Adrenal gland (tissue), 12 donors: ENCODE measurements around the gene ITPRID1. TPM values are rescaled to one million over a fixed set of nuclear protein-coding genes. Genes with fewer than 3 reads are reported as not detected.

Experiments used
- DNase-seq, 7 donors: peaks; one replicate each; pipeline ENCODE4 v3.0.0-alpha.2; 2019 to 2020
- H3K27ac ChIP-seq, 5 donors: fragments of 200-600 bp; sonication (generic) in 4 of 5; 1 replicate in 3 of 5; 2 replicates in 2 of 5; pipeline versions ENCODE4 v1.5.1 to v1.8.0; 2016 to 2020; ENCODE audit warnings: mild to moderate bottlenecking in 1 of 5
- H3K27me3 ChIP-seq: fragments of 200-600 bp; 2 replicates; pipeline ENCODE4 v1.8.0; 2021
- H3K36me3 ChIP-seq, 2 donors: fragments of 200-600 bp; replicated peaks in 1 of 2; 1 replicate in 1 of 2; 2 replicates in 1 of 2; pipeline versions ENCODE4 v1.5.1 to v1.8.0; 2018 to 2022
- H3K4me1 ChIP-seq, 2 donors: fragments of 200-600 bp; replicated peaks in 1 of 2; 1 replicate in 1 of 2; 2 replicates in 1 of 2; pipeline versions ENCODE4 v1.5.1 to v1.8.0; 2018 to 2021
- H3K4me3 ChIP-seq, 4 donors: fragments of 200-600 bp; sonication (generic) in 3 of 4; one replicate each; pipeline ENCODE4 v1.5.1; 2016 to 2018
- H3K9me3 ChIP-seq, 3 donors: fragments of 200-600 bp; sonication (generic) in 1 of 3; replicated peaks in 1 of 3; 1 replicate in 2 of 3; 2 replicates in 1 of 3; pipeline versions ENCODE4 v1.5.1 to v1.8.0; 2016 to 2021
- POLR2A ChIP-seq, 2 donors: fragments of 450-650 bp; IDR thresholded peaks; one replicate each; pipeline ENCODE4 v1.6.1; 2017; ENCODE audit warnings: antibody characterized with exemption in 2 of 2, mild to moderate bottlenecking in 2 of 2, moderate library complexity in 1 of 2
- WGBS, 4 donors: extraction: QIAGEN DNeasy Blood & Tissue Kit in 2 of 4; methylation state at CpG; one replicate each; pipeline versions ENCODE4 v1.1.5 to v1.1.7; 2013 to 2017; 5-methylcytosine and 5-hydroxymethylcytosine counted together
- intact Hi-C, 2 donors: fragments of 100-400 bp; cut with DNase I; formaldehyde crosslinking; loops; one replicate each; pipeline versions ENCODE4 v1.14.1 to v1.15.0; 2022 to 2023
- polyA plus RNA-seq, 3 donors: library from polyadenylated mRNA; stranded (reverse); fragments of 200-250 nt in 2 of 3; fragments of 350-450 nt in 1 of 3; fragmentation: Illumina TruSeq in 1 of 3; extraction: RNeasy Lipid Tissue Mini Kit (QIAGEN cat#74804) in 1 of 3; gene quantifications; one replicate each; pipeline ENCODE4 v1.2.3, GENCODE V29; 2013 to 2014
- total RNA-seq, 9 donors: library from RNA; depleted of rRNA in 4 of 9; stranded (reverse); fragments of >200 nt in 4 of 9; fragments of 120-200 nt in 1 of 9; fragmentation: NEBNext Ultra II Directional in 1 of 9; extraction: Animal tissue kit (Norgen Biotek cat#: 25700) in 1 of 9; gene quantifications; one replicate each; pipeline versions ENCODE4 v1.1.0 to v1.2.4, GENCODE V29; 2013 to 2023
- TF ChIP-seq, protein P1 (sequence below), 6 experiments: fragments of 450-650 bp in 4 of 6; fragments of 200-600 bp in 2 of 6; sonication (generic) in 1 of 6; IDR thresholded peaks; 1 replicate in 5 of 6; 2 replicates in 1 of 6; pipeline versions ENCODE4 v1.5.1 to v1.8.0; 2016 to 2021; ENCODE audit warnings: antibody characterized with exemption in 6 of 6, mild to moderate bottlenecking in 2 of 6, moderate library complexity in 1 of 6
- donor health status: healthy with polysubstance abuse.
- donor health status: Bipolar disorder and iron deficiency.
- donor health status: DM: yes; HTN: yes; CAD: no.
- donor health status: DM: no; HTN: no; CAD: no.
- donor health status: DM: no; HTN: no; CAD: no.
- donor health status: DM: yes; HTN: yes; CAD: no.

Gene ITPRID1
- total and polyA plus RNA-seq, 12 donors: 0.06 TPM; not detected in 11

DNA sequence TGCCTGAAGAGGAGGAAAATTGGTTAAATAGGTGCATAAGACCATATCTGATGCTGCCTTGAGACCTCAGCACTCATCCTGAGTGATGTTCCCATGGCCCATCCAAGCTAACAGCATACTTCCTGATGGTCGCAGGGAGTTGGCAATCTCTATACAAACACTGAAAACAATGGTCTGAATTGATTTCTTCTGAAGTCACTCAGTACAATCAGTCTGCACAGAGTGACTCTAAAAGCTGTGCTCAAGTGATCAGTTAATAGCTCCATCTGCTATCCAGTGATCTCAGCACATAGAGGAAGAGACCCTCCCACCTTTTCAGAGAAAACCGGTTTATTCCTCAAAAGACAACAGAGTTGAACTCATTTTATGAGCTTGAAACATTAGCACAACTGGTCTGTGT is 177.0 kb downstream of the ITPRID1 start:
- DNase-seq: no peak

DNA sequence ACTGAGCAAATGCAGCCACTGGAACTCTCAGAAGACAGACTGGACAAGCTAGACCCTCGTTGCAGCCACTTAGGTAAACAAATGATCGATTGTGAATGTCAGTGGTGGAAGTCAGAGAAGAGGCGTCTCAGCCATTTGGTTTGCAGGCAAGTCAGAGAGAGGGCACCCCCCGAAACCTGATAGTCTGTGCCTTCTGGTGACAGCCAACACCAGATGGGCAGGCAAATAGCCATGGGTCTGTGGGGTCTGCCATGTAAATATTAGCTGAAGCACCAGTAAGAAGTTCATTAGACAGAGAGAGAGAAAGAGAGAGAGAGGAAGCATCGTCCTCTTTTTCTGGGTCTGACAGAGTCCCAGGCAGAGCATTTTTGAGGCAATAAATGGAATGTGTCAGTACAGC is 178.6 kb downstream of the ITPRID1 start:
- intact Hi-C loops: no loop called here
- Histone ChIP-seq H3K4me3 (no peak overlapping the region), H3K36me3 (no peaks in the 10 kb centered on the region)

More for the DNA sequence above, 177.0 kb downstream of the ITPRID1 start:
- no peak overlapping the region for H3K27ac ChIP-seq
- intact Hi-C loops: no loop called here
- H3K4me1 ChIP-seq: no peaks in the 10 kb centered on the region
- no peak overlapping the region for H3K4me3 ChIP-seq
- no peaks in the 10 kb centered on the region for H3K9me3 ChIP-seq
- H3K36me3 ChIP-seq: no peaks in the 10 kb centered on the region
- H3K27me3 ChIP-seq: no peaks in the 10 kb centered on the region
- WGBS, 4 donors: 41 to 66% (median 55%) methylated on average over 2 of the region's 2 CpGs
- TF ChIP-seq, protein P1, sequence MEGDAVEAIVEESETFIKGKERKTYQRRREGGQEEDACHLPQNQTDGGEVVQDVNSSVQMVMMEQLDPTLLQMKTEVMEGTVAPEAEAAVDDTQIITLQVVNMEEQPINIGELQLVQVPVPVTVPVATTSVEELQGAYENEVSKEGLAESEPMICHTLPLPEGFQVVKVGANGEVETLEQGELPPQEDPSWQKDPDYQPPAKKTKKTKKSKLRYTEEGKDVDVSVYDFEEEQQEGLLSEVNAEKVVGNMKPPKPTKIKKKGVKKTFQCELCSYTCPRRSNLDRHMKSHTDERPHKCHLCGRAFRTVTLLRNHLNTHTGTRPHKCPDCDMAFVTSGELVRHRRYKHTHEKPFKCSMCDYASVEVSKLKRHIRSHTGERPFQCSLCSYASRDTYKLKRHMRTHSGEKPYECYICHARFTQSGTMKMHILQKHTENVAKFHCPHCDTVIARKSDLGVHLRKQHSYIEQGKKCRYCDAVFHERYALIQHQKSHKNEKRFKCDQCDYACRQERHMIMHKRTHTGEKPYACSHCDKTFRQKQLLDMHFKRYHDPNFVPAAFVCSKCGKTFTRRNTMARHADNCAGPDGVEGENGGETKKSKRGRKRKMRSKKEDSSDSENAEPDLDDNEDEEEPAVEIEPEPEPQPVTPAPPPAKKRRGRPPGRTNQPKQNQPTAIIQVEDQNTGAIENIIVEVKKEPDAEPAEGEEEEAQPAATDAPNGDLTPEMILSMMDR (IDR thresholded peaks at IDR 0.05): no peak
- no peak for TF ChIP-seq POLR2A (IDR thresholded peaks at IDR 0.05)

DNA sequence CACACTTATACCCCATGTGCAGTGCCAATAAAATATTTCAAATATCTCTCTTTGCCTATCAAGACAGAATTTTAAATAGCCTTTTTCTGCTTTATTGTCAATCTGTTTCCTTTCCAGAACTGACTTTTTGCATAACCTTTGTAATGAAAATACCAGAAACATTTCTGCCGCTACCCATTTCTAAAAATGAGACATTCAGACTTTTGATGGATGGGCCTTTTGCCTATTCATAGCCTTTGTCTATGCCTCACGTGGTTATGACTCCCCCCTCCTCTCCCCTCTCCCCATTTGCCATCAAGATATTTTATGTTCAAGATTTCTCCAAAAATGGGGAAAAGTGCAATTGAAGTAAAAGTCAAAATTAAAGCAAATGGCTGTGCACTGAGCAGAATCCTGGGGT is 179.0 kb downstream of the ITPRID1 start:
- WGBS, 4 donors: 38 to 50% (median 44%) methylated on average over 2 of the region's 2 CpGs
- H3K4me1 ChIP-seq: no peaks in the 10 kb centered on the region
- intact Hi-C loops: no loop called here
- no peak overlapping the region for H3K4me3 ChIP-seq
- TF ChIP-seq, protein P1 (IDR thresholded peaks at IDR 0.05): no peak
- TF ChIP-seq POLR2A (IDR thresholded peaks at IDR 0.05): no peak
- no peak for DNase-seq
- H3K9me3 ChIP-seq: no peaks in the 10 kb centered on the region
- no peaks in the 10 kb centered on the region for H3K36me3 ChIP-seq
- no peaks in the 10 kb centered on the region for H3K27me3 ChIP-seq
- H3K27ac ChIP-seq: no peak overlapping the region

More for the DNA sequence above, 178.6 kb downstream of the ITPRID1 start:
- TF ChIP-seq POLR2A (IDR thresholded peaks at IDR 0.05): no peak
- TF ChIP-seq, protein P1 (IDR thresholded peaks at IDR 0.05): no peak
- H3K9me3 ChIP-seq: no peaks in the 10 kb centered on the region
- no peak overlapping the region for H3K27ac ChIP-seq
- 41 to 61% (median 54%) methylated on average over 5 of the region's 5 CpGs for WGBS, 4 donors
- no peak for DNase-seq
- no peaks in the 10 kb centered on the region for H3K4me1 ChIP-seq
- H3K27me3 ChIP-seq: no peaks in the 10 kb centered on the region

DNA sequence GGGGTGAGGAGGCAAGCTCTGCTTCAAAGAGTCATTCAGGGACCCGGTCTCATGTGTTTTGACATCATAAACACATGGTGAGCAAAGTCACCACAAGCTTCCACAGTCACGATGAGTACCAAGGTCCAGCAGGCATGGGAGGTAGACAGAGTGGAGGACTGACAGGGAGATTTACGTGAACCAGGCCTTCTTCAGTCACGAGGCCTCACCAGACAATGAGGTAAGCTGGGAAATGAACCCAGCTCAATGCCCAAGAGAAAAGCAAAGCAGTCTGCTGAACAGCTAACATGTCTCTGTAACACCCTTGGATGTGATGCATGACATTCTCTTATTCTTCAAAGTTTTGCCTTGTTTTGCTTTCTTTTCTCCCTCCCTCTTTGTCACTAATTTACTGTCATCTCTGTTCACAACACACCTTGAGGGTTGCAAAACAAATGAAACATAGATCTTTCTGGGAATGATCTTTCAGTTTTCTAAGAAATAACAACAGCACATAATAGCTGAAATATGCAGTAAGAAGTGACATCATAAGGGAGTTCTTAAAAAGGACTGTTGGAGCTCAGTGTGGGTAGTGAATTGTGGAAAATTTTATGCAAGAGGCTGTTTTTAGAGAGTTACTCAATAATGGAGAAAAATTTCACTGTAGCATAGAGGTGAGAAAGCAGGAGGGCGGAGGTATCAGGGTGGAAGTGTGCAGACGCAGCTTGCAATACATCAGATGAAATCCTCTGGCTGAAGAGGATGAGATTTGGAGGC is 182.1 kb downstream of the ITPRID1 start:
- Histone ChIP-seq H3K27ac (no peak overlapping the region), H3K4me3 (no peak overlapping the region), H3K27me3 (no peaks in the 10 kb centered on the region), H3K4me1 (no peaks in the 10 kb centered on the region), H3K9me3 (no peaks in the 10 kb centered on the region), H3K36me3 (no peaks in the 10 kb centered on the region)
- no peak for DNase-seq
- no peak for TF ChIP-seq POLR2A (IDR thresholded peaks at IDR 0.05)
- TF ChIP-seq, protein P1 (IDR thresholded peaks at IDR 0.05): no peak
- WGBS, 4 donors: 49 to 63% (median 57%) methylated on average over 6 of the region's 6 CpGs
- intact Hi-C loops: no loop called here
